Activated CD4-positive, alpha-beta T cell treated with anti-CD3 and anti-CD28 coated beads, Interleukin-10, Interleukin-2, amounts not matched to agents 100 ng/mL and 50 ng/mL, durations not matched to agents 16 hours and 8 hours (primary cell): ENCODE data around the gene NRP1.
A peak's percentile ranks its signal among the peaks of the same experiment; 100 is the strongest.
"Not testable (repeated sequence)": the region's sequence is repeated elsewhere in the genome, so short reads cannot be mapped to it uniquely, and the experiment has no call there.

Experiments
- DNase-seq: peaks from one replicate; pipeline ENCODE4 v3.0.0-alpha.2; 2020

NRP1 gene

GRCh38 chr10:33141251-33141650, 193.2 kb downstream of the NRP1 start:
- DNase-seq = no peak

- peak; percentile 89 for DNase-seq
Measured at GRCh38 chr10:33139181-33139646, 195.3 kb downstream of the NRP1 start.

GRCh38 chr10:33138686-33139085, 195.8 kb downstream of the NRP1 start:
- DNase-seq = not testable (repeated sequence)

- no peak for DNase-seq
Measured at GRCh38 chr10:33137356-33138005, 197.0 kb downstream of the NRP1 start.

GRCh38 chr10:33136781-33137180, 197.7 kb downstream of the NRP1 start:
- peak; percentile 88 for DNase-seq

GRCh38 chr10:33136271-33136670, 198.2 kb downstream of the NRP1 start:
- peak; percentile 85 for DNase-seq

GRCh38 chr10:33134011-33134751, 200.3 kb downstream of the NRP1 start:
- peak; percentile 99 for DNase-seq

- DNase-seq = no peak
Measured at GRCh38 chr10:33133557-33133956, 200.9 kb downstream of the NRP1 start.

GRCh38 chr10:33132626-33133025, 201.8 kb downstream of the NRP1 start:
- peak; percentile 88 for DNase-seq

- DNase-seq = no peak
Measured at GRCh38 chr10:33129996-33130386, 204.5 kb downstream of the NRP1 start.

- no peak for DNase-seq
Measured at GRCh38 chr10:33129141-33129995, 205.1 kb downstream of the NRP1 start.

- DNase-seq = no peak
Measured at GRCh38 chr10:33127622-33128021, 206.8 kb downstream of the NRP1 start.
